ENCODE data around the gene RPAIN.
"Not testable (repeated sequence)": the region's sequence is repeated elsewhere in the genome, so short reads cannot be mapped to it uniquely, and the experiment has no call there.

DNA sequence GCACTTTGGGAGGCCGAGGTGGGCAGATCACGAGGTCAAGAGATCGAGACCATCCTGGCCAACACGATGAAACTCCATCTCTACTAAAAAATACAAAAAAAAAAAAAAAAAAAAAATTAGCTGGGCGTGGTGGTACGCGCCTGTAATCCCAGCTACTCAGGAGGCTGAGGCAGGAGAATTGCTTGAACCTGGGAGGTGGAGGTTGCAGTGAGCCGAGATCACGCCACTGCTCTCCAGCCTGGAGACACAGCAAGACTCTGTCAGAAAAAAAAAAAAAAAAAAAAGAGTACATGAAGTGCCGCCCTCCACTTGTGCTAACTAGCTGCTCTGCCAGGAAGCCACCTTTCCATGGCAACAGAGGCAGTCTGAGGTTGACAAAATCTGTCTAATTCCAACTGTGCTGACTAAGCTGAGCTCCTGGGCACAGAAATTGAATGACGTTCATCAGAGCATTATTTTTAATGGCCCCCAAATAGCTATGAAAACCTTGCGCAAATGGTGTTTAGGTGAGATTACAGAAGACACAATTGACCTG is 15.9 kb downstream of the RPAIN start:
- TF ChIP-seq POLR2AphosphoS5 (IDR thresholded peaks at IDR 0.05) = not testable (repeated sequence)
- TF ChIP-seq, protein P1, sequence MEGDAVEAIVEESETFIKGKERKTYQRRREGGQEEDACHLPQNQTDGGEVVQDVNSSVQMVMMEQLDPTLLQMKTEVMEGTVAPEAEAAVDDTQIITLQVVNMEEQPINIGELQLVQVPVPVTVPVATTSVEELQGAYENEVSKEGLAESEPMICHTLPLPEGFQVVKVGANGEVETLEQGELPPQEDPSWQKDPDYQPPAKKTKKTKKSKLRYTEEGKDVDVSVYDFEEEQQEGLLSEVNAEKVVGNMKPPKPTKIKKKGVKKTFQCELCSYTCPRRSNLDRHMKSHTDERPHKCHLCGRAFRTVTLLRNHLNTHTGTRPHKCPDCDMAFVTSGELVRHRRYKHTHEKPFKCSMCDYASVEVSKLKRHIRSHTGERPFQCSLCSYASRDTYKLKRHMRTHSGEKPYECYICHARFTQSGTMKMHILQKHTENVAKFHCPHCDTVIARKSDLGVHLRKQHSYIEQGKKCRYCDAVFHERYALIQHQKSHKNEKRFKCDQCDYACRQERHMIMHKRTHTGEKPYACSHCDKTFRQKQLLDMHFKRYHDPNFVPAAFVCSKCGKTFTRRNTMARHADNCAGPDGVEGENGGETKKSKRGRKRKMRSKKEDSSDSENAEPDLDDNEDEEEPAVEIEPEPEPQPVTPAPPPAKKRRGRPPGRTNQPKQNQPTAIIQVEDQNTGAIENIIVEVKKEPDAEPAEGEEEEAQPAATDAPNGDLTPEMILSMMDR (IDR thresholded peaks at IDR 0.05) = not testable (repeated sequence)
